ENCODE measurements around the gene SRRM3.
"Not testable (repeated sequence)": the region's sequence is repeated elsewhere in the genome, so short reads cannot be mapped to it uniquely, and the experiment has no call there.

SRRM3 gene

DNA sequence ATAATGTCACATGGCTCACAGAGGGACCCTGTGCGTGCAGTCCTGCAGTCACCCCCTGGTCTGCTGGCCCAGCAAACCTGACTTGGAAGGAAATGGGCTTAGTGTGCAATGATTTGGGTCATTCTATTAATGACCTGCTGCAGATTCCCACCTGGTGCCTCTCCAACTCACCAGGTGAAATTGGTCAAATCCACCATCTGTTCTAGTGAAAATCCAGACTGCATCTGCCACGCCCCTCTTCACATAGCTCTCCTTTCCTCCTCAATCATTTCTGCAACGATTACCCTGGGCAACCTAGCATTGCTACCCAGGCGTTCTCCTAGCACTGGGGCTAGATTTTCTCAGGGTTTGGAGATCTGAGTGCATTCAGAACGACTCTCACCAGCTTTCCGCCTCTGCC is 29.4 kb downstream of the SRRM3 start:
- DNase-seq, result no peak

DNA sequence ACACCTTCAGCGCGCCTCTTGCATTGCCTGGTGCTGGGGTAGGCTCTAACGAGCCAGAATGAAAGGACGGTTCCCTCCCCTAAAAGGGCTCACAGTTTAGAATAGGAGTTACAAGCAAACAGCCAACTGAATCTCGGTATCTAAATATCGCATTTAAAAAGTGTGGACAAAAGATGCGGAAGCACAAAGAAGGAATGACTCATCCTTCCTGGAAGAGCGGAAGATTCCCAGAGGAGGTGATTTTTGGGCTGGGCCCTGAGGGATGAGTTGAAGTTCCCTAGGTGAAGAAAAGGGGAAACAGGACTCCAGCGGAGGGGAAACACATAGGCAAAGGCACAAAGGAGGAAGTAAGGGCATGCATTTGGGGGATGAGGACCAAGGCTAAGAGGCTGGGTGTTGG is 29.9 kb downstream of the SRRM3 start:
- peak; percentile 13 to 23 for DNase-seq

DNA sequence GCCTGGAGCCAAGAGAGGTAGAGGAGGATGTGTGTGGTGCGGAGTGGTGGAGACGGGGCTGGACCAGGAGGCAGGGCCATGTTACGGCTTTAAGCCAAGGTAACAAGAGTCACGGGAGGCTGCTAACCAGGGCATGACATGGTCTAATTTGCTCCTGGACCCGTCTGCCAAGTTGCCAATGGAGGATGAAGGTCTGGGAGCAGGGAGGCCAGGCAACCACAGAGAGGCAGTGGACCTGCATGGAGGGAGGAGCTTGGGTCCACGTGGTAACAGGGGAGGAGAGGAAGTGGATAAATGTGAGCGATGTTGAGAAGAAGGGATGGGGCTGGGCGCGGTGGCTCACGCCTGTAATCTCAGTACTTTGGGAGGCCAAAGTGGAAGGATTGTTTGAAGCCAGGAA is 31.0 kb downstream of the SRRM3 start:
- no peak for DNase-seq

DNA sequence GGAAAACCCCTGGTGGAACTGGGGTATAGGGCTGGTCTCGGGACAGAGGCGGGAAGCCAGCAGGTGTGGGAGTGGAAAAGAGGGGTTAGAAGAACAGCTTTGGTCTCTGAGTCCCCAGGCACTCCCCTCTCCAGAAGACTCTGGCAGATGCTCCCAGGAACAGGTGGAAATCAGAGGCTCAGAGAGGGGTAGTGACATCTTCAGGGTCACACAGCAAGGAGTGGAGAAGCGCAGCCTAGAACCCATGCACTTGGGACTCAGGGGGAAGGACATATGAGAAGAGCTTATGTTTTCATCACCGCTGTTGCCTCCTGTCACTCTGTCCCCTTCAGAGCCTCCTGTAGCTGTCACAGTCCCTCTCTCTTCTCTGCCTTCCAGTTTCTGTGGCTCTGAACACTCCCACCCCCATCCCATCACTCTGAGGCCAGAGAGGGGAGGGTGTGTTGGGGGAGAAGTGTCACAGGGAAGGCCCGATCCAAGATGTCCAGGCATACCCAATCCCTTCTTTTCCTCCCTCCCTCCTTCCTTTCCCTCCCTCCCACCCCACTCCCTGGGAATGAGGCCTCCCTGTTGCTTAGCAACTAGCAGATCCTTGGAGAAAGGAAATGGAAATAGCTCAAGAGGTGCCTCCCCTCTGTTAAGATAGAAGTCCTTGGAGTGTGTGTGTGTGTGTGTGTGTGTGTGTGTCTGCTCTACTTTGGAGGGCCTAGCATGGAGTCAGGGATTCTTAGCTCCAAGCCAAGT is 32.0 kb downstream of the SRRM3 start:
- no peak for DNase-seq

DNA sequence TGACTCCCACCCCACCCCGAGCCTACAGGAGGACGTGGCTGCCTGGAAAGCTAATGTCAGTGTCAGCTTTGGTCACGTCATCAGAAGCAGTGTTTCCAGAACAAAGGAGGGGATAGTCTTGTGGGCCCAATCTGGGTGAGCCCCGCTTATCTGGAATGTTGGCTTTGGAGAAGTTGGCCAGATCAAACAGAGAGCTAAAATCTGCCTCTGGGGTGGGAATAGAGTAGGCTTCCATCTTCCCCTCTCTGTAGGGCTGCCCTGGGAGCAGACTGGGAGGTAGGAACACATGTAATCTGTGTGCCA is 32.5 kb downstream of the SRRM3 start:
- no peak for DNase-seq

DNA sequence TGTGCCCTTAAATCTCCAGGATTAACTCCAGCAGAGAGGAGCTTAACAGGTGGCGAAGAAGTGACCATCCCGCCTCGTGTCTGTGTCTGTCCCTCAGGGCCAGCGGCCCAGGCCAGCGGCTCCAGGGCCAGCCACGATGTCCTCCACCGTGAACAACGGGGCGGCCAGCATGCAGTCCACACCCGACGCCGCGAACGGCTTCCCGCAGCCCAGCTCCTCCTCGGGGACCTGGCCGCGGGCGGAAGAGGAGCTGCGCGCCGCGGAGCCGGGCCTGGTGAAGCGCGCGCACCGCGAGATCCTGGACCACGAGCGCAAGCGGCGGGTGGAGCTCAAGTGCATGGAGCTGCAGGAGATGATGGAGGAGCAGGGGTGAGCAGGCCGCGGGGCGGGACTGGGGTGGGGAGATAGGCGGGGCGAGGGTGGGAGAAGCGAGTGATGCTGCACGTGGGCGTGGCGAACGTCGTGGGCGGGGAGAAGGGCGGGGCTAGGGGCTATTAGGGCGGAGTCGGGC is 33.3 kb downstream of the SRRM3 start:
- DNase-seq, result peak; percentile 59 to 90

DNA sequence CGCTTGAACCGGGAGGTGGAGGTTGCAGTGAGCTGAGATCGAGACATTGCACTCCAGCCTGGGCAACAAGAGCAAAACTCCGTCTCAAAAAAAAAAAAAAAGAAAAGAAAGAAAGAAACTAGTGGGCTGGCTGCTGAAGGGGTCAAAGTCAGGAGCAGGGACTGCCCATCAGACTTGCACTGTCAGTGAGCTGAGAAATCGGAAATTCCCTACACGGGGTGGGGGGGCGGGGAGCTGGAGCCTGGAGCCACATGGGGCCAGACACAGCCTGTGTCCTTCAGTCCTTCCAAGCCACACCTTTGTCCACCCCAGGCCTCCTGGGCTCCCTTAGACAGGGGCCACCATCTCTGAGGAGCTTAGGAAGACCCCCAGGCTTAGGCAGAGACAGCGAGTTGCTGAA is 34.5 kb downstream of the SRRM3 start:
- peak; percentile 25 to 37 for DNase-seq

DNA sequence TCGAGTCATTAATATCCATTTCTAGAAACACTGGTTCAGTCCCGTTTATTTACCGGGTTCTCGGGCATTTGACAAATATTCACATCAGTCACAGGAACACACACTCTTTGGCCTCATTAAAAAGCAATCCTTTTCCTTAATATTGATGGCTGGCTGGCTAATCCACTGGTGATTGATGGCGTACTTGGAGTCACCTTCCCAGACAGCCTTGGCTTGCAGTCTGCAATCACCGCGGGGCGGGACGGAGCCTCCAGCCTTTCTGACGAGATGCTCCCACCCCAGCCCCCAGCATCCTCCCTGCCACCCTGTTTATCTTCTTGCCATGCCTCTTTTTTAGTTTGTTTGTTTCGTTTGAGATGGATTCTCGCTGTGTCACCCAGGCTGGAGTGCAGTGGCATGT is 36.6 kb downstream of the SRRM3 start:
- no peak for DNase-seq

DNA sequence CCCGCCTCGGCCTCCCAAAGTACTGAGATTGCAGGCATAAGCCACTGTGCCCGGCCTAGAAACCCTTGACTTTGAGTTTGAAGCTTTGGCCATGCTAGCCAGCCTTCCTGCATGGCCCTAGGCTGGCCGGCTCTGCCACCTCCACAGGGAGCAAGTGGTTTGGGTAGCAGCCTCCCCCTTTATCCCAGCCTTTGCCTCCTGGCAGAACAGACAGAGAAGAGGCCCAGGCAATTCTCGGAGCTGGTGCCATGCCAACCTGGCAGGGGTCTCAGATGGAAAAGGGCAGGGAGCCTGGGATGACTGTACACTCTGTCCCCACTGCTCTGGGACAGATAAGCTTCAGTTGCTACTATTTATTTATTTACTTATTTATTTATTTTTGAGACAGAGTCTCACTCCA is 39.4 kb downstream of the SRRM3 start:
- DNase-seq, result no peak

DNA sequence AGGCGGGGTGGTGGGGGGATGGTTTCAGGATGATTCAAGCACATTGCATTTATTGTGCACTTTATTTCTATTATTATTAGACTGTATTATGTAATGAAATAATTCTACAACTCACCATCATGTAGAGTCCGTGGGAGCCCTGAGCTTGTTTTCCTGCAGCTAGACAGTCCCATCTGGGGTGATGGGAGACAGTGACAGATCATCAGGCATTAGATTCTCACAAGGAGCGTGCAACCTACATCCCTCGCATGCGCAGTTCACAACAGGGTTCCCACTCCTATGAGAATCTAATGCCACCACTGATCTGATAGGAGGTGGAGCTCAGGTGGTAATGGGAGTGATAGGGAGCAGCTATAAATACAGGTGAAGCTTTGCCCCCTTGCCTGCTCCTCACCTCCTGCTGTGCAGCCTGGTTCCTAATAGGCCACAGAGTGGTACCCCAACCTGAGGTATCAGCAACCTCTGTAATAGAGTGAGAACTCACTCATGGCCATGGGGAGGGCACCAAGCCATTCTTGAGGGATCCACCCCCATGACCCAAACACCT is 40.9 kb downstream of the SRRM3 start:
- DNase-seq, result not testable (repeated sequence)

DNA sequence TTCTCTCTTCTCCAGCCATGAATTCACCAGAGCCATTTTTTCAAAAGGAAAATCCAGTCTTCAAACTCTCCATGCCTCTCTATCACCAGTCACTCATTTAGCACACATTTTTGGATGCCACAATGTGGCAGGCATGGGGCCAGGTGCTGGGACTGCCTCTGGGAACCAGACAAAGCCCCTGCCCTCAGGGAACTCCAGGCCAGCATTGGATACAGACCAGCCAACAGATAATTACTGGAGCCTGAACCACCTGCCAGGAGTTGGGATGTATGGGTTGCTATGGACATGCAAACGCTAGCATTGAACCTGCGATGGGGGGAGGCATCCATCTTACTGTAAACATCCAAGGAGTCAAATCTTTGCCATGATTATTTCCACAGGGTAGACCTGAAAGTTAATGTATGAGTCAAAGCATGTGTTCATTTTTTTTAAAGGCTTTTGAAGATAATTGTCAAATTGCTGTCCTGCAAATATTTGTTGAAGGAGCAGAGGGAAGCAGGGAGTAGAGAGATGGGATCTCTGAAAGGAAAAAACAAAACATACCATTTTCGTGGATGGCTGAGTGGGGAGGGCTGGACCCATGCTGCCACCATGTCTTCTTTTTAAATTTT is 43.2 kb downstream of the SRRM3 start:
- no peak for DNase-seq

DNA sequence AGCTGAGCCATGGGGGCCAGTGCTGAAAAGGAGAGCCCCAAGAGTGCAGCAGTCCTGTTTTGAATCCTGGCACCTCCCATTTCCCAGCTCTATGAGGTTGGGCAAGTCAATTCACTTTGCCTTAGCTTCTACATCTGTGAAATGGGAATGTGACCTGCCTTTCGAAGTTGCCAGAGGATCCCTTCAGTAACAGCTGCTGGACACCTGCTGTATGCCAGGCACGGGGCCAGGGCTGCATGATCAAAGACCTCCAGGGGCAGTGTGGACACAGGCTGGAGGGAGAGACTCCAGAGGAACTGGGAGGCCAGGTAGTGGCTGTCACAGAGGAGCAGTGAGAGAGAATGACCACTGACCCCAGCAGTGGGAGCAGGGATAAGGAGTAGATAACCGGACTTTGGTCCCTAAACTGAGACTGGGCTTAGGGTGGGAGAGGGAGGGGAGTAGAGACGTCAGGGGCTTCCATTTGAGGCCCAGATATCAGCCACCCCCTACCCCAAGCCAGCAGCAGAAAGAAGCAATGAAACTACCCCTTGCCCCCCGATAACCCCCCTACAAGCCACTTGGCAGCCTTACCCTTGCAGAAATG is 45.2 kb downstream of the SRRM3 start:
- no peak for DNase-seq

DNA sequence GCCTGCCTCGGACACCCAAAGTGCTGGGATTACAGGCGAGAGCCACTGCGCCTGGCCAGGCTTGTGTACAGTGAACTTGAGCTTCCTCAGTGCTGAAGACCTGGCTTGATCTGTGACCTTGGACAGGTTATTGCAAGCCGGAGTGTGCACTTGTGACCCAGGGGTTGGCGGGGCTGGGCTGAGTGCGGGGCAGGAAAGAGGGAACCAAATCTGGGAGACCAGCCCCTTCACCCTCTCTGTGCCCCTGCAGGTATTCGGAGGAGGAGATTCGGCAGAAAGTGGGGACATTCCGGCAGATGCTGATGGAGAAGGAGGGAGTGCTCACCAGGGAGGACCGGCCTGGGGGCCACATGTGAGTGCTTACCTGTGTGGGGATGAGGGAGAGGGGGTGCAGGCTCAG is 46.2 kb downstream of the SRRM3 start:
- DNase-seq, result no peak

DNA sequence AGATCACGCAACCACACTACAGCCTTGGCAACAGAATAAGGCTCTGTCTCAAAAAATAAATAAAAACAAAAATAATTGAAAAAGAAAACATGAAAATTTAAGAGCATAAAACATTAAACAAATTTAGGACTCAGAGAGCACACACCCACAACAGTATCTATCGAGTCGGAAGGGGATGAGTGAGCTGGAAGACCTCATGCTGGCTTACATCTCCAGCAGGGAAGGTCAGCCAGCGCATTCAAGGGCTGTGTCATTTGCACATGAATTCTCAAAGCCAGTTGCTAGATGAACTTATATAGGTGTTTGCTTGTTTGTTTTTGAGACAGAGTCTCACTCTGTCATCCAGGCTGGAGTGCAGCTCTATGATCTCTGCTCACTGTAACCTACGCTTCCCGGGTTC is 50.3 kb downstream of the SRRM3 start:
- DNase-seq, result no peak

DNA sequence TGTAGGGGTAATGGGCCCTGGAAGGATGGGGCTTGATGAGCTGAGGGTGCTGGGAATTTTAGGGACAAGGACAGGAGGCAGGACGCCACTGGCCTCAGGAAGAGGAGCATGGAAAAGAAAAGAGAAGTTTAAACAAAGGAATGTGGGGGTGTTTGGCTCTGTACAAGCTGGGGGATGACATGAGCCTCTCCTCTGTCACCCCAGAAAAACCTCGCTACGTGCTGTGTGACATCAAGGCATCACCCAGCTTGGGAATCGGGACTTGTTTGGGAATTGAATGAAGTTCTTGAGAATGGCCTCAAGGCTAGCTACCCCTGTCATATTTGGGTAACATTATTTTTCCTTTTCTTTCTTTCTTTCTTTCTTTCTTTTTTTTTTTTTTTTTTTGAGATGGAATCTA is 53.1 kb downstream of the SRRM3 start:
- no peak for DNase-seq

DNA sequence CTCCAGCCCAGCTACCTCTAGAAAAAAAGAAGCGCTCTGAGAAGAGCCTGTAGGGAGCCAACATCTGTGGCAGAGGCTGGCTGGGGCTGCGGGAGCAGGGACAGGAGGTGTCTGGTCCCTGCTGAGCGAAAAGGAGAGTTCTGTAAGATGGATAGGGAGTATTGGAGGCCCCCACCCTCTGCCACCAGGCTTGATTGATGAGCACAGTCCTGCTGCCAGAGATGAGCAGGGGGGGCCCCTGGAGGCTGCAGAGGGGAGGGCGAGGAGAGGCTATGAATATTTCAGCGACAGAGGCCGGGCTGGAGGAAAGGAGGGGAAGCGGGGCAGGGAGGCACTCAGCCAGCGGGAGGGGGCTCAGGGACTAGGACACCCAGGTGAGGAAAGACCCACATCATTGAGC is 56.3 kb downstream of the SRRM3 start:
- DNase-seq, result no peak

DNA sequence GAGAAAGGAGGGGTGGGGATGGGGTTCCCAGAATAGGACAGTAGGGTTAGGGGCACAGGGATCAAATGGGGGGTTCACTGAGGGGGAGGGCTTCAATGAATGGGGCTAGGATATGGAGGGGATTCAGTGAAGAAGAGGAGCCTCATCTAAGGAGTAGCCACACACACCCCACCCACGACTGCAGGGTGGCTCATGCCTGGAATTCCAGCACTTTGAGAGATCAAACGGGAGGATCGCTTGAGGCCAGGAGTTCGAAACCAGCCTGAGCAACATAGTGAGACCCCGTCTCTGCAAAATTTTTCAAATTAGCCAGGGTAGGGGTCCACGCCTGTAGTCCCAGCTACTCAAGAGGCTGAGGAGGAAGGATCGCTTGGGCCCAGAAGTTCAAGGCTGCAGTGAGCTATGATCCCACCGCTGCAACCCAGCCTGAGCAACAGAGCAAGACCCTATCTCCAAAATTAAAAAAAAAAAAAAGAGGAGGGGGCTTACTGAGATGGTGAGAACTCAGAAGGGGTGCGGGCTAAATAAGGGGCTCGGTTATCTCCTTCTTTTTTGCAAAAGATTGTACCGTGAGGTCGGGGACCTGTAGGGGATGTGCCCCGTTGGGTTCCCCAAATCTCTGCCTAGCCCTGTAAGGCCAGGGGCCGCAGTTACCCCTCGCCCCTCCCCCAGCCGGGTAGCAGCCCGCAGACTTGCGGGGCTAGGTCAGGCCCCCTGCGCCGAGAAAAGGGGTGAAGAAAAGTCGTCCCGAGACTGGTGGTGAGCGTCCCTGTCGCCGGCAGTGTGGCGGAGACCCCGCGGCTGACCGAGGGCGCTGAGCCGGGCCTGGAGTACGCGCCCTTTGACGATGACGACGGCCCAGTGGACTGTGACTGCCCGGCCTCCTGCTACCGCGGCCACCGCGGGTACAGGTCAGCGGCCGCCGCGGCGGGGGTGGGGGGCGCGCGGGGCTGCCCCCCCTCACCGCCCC is 57.7 kb downstream of the SRRM3 start:
- no peak for DNase-seq

DNA sequence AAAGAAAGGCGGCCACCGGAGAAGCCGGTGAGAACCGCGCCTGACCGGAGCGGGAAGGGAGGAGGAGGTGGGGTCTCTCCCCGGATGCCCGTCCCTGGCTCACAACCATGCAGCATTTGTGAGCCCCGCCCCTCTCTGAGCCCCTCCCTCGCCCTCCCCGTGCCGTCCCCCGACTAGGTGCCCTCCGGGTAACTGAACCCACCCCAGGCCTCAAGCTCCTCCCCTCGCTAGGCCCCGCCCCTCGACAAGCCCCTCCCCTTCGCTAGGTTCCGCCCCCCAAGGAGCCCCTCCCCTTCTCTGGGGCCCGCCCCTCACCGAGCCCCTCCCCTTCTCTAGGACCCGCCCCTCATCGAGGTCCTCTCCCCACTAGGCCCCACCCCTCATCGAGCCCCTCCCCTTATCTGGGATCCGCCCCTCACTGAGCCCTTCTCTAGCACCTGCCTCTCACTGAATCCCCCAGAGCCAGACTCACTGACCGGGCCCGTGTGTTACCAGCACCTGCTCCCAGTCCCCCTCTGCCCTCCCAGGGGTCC is 58.5 kb downstream of the SRRM3 start:
- peak in 1 of 2 donors; percentile 24 for DNase-seq

DNA sequence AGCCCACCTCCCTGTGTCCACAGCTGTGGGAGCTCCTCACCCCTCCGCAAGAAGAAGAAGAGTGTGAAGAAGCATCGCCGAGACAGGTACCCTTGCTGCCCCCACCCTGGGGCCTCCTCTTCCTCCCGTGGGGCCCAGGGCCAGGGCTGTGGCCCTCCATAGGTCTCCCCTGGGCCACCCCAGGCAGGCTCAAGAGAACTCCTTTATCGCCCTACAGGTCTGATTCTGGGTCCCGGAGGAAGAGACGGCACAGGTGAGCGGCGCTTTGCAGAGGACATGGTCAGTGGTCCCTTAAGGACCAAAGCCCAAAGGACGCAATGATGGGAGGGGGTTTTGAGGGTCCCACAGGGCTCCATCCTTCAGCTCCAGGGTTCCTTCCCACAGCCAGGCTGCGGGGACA is 59.6 kb downstream of the SRRM3 start:
- no peak for DNase-seq

DNA sequence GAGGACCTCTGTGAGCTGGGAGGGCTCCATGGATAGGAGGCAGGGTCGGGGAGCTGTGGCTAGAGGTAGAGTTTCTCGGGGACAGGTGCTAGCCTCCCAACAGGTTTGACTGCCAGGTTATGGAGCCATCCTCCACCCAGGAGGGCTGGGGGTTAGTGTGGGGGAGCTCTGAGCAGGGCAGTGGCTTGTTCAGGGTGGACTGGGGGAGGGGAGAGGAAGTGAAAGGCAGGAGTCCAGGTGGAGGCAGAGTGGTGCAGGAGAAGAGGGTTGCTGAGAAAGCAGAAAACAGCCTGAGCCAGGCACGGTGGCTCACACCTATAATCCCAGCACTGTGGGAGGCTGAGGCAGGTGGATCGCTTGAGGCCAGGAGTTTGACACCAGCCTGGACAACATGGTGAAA is 60.2 kb downstream of the SRRM3 start:
- DNase-seq, result no peak

DNA sequence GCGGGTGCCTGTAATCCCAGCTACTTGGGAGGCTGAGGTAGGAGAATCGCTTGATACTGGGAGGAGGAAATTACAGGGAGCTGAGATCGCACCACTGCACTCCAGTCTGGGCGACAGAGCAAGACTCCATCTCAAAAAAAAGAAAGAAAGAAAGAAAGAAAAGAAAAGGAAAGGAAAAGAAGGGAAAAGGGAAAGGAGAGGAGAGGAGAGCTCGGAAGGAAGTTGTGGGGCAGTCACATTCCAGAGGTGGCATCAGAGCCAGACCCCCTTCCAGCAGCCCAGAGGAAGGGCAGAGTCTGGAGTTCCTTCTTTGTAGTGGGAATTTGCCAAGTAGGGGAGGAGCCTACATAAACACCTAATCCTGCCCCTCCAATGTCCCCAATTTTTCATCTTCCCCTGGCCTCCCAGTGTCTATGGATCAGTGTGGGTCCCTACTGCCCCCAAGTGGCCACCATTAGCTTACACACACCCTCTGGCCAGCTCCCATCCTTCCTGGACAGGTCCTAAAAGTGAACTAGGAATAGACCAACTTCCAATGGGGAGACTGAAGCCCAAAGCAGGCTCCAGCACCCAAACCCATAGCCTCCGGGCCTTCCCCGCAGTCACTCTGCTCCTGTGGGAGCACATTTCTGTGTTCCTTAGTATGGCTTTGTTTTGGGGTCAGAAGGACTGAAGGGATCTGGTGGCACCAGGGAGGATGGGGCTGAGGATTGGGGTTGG is 61.1 kb downstream of the SRRM3 start:
- peak; percentile 49 to 72 for DNase-seq

DNA sequence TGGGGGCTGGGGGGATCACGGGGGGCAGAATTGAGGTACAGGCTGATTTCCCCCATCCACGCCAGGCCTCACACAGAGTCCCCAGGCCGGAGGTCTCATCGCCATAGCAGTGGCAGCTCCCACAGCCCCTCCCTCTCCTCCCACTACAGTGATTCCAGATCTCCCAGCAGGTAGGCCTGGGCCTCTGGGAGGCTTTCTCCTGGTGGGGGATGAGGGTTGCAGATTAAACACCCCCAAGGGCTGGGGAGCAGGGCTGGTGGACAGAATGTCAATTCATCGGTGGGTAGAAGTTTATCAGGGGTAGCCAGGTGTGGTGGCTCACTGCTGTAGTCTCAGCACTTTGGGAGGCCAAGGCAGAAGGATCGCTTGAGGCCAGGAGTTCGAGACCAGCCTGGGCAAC is 63.6 kb downstream of the SRRM3 start:
- DNase-seq, result no peak
